ENCODE data around the gene RASSF7. TPM values are rescaled to one million over a fixed set of nuclear protein-coding genes. Genes with fewer than 3 reads are reported as not detected.

Gene RASSF7
- total and polyA plus RNA-seq, 2 donors (not counting 1 experiment from before 2014, with no cell fraction given), result 29.8 to 89.3 TPM

DNA sequence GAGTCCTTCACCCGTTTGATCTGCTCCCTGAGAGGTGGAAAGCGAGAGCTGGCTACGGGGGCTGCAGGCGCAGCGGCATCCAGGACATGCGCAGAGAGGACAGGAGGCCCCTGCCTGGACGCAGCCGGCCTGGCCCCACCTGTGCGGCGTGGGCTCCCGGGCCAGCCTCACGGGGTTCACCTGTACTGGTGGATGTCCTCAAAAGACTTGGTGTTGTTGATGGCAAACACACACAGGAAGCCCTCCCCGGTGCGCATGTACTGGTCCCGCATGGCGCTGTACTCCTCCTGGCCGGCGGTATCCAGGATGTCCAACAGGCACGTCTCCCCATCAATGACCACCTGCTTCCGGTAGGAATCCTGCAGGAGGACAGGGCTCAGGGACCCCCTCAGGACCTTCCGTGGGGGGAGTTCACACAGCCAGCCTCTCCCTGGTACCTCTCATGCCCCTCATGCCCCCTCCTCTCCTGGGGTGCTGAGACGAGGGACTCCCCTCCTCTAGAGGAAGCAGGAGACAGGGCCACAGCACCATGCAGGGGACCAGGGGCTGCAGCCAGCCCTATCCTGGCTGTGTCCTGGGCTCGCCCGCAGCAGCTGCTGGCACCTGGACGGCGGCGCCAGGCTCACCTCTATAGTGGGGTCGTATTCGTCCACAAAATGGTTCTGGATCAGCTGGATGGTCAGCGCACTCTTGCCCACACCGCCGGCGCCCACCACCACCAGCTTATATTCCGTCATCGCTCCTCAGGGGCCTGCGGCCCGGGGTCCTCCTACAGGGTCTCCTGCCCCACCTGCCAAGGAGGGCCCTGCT, 27.0 kb upstream of the RASSF7 start:
- Mint-ChIP-seq H3K4me1 (peaks cover 20% of the 10 kb centered on the region), H3K27me3 (no peaks in the 10 kb centered on the region), H3K9me3 (ENCODE audit: insufficient read depth) (no peaks in the 10 kb centered on the region), H3K27ac (no peak overlapping the region), H3K4me3 (peak overlapping the region; percentile 74)
- Histone ChIP-seq H3K36me3 (replicated peaks in 1 of 2; ENCODE audit: control extremely low read depth in 1 of 2, control insufficient read depth in 1 of 2, extremely low read depth in 1 of 2, insufficient read depth in 2 of 2, low read length in 1 of 2) (peaks cover 0 to 25% of the 10 kb centered on the region in 2 experiments), H2AFZ (ENCODE audit: insufficient read depth, low read depth, low read length, poor library complexity, severe bottlenecking) (no peak overlapping the region), H3K4me3 (ENCODE audit: control extremely low read depth in 1 of 5, extremely low read depth in 1 of 5, insufficient read depth in 1 of 5, low read depth in 2 of 5, low read length in 4 of 5) (peak overlapping the region in 2 of 5 experiments; percentile 67 to 72), H3K27ac (ENCODE audit: low read length in 2 of 2) (no peak overlapping the region), H3K79me2 (ENCODE audit: control insufficient read depth, insufficient read depth, low read length) (peaks cover 27% of the 10 kb centered on the region), H3K9ac (ENCODE audit: low read length) (no peak overlapping the region), H3K9me3 (ENCODE audit: control extremely low read depth in 1 of 3, control insufficient read depth in 2 of 3, insufficient read depth in 1 of 3, low read length in 2 of 3) (no peaks in the 10 kb centered on the region), H3K4me1 (ENCODE audit: control insufficient read depth in 2 of 2, insufficient read depth in 2 of 2, low read length in 2 of 2) (peaks cover 17 to 35% of the 10 kb centered on the region in 2 donors), H3K4me2 (replicated peaks; ENCODE audit: low read depth, low read length, poor library complexity, severe bottlenecking) (peak overlapping the region; percentile 99), H3K27me3 (replicated peaks in 1 of 4; ENCODE audit: control extremely low read depth in 1 of 4, control insufficient read depth in 3 of 4, insufficient read depth in 4 of 4, low read length in 3 of 4) (no peaks in the 10 kb centered on the region), H4K20me1 (ENCODE audit: control insufficient read depth, insufficient read depth, low read length, poor library complexity, severe bottlenecking) (peaks cover 36% of the 10 kb centered on the region)
- no peak for TF ChIP-seq EZH2 (IDR thresholded peaks at IDR 0.05; ENCODE audit: borderline replicate concordance, insufficient read depth, low read depth, low read length, poor library complexity, severe bottlenecking)
- TF ChIP-seq, protein P1, sequence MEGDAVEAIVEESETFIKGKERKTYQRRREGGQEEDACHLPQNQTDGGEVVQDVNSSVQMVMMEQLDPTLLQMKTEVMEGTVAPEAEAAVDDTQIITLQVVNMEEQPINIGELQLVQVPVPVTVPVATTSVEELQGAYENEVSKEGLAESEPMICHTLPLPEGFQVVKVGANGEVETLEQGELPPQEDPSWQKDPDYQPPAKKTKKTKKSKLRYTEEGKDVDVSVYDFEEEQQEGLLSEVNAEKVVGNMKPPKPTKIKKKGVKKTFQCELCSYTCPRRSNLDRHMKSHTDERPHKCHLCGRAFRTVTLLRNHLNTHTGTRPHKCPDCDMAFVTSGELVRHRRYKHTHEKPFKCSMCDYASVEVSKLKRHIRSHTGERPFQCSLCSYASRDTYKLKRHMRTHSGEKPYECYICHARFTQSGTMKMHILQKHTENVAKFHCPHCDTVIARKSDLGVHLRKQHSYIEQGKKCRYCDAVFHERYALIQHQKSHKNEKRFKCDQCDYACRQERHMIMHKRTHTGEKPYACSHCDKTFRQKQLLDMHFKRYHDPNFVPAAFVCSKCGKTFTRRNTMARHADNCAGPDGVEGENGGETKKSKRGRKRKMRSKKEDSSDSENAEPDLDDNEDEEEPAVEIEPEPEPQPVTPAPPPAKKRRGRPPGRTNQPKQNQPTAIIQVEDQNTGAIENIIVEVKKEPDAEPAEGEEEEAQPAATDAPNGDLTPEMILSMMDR (IDR thresholded peaks at IDR 0.05), result no peak
- ChIA-PET CTCF (interaction anchor here (0.7 to 2.2 kb wide), 2 partner anchors 11 to 15 kb away, joined by 3 to 6 read pairs; no protein-coding TSS in a partner anchor), POLR2A (interaction anchor here (0.6 kb wide), 1 partner anchor 241 kb away, joined by 3 read pairs; no protein-coding TSS in a partner anchor)
- WGBS (ENCODE audit: insufficient coverage), result 96% methylated on average over 36 of the region's 37 CpGs
- intact Hi-C loops (cut with micrococcal nuclease), result no loop called here
- ATAC-seq (ENCODE audit: low read depth) (no peak), DNase-seq (no peak)

All from B cell (primary cell).